Activated CD4-positive, CD25-positive, alpha-beta regulatory T cell treated with anti-CD3 and anti-CD28 coated beads, Interleukin-2, amount 50 U/mL, for 24 hours (primary cell): Measurements from ENCODE around the gene ADGRD1.

Source experiments
- ATAC-seq, 2 donors: fragments of 150-1000 bp; cut with Tn5 transposase; one replicate each; pipeline ENCODE4 v1.10.0; 2021; ENCODE audit warnings: mild to moderate bottlenecking in 1 of 2, moderate library complexity in 1 of 2

ADGRD1 gene

DNA sequence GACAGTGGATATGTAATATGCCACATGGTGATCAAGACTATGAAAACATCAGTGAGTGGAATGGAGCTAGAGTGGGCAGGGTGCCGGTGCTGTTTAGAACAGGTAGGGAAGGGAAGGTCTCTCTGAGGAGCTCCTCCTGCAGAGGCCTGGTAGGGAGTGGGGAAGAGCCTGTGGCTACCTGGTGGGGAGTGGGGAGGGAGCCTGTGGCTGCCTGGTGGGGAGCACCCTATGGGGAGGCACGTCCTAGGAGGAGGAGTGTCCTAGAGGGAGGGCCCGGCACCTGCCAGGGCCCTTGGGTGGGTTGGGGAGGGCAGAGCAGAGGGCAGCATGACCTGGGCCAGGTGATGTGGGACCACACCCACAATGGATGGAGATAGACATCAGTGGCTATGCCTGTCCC lies 122.6 kb downstream of the ADGRD1 start:
- ATAC-seq: no peak

DNA sequence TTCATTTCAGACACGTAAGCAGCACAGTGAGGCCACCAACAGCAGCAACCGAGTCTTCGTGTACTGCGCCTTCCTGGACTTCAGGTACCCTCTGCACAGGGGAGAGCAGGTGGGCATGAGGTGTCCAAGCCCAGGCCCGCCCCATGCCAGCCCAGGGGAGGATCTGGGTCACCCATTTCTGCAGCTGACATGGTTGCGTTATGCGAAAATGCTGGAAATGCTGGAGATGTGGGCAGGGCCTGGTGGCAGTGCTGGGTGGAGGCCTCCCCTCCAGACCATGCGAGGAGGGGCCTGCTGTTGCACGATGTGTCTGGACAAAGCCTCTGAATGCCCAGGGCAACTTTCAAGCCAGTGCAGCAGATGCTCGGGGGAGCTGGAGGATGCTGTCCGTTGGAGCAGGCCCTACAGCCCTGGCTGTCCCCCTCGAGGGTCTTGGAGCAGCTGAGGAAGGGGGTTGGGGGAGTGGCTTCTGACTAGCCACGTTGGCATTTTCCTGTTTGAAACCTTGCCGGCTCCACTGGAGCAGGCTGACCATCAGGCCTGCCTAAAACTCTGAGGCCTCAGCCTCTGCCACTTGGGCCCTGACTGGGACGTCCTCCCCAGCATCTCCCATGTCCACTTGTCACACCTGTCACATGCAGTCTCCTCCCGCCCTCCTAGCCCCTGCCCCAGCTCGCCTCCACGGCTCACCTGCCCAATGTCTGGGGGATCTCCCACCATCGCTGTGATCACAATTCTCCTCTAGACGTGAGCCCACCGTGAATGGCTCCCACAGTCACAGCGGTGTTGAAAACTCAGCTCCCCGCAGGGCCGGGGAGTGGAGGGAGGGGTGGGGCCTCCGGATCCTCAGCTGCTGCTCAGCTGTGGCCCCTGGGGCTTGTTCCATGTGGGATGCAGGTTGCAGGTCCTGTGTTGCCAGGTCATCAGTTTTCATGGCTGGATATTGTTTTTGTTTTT lies 123.4 kb downstream of the ADGRD1 start:
- no peak for ATAC-seq

DNA sequence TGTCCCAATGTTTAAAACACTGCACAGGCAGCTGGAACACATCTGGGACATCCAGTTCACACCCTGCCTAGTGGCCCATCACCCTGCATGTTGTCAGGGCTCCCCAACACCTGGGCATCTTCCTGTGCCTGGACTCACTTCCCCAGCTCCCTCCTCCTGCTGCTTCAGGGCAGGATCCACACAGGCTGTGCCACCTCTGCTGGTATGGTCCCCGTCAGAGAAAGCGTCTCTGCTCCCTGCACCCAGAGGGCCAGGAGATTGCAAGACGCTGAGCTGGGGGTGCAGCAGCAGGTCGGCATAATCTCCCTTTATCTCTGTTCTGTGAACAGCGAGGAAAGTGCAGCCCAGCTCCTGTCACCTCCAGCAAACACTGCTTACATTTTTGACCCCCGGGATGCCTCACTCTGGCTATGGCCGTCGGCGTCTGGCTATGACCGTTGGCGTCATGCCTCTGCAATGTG lies 124.3 kb downstream of the ADGRD1 start:
- no peak for ATAC-seq

DNA sequence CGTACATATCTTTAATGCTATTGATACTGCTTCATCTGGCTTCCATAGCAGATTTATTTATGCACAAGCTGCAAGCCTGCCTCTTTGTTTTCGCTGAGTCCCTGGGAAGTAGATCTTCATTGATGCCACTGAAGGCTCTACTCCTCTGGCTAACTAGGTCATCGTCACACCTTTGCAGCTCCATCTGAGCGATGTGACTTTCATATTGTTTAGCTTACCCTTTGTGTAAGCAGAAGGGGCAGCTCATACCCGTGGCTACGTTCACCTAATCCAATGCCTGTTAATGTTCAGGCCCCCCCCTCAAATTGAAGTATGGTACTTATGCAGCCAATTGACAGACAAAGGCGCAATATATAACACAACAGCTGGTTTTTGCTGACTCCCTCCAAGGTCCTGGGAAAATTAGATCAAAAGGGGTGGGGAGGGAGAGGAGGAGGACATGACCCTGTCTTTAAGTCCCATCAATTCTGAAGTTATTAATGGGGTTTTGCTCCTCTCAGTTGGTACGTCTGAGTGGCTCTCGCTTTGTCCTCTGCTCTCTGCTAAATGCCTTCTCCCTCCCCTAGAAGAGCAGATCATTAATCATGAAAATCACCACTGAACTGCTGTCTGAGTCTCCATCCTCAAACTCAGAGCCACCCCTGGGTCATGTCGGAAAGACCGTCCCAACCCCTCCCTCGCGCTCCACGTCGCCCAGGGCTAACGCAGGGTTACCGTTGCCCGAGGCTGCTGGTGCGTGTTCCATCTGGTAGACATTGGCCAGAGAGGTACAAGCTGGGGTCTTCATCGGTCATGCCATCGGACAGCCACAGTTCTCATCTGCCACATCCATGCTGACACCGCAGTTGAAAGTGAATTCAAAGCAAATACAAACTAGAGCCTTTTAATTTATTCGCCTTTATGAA lies 128.8 kb downstream of the ADGRD1 start:
- ATAC-seq: no peak

DNA sequence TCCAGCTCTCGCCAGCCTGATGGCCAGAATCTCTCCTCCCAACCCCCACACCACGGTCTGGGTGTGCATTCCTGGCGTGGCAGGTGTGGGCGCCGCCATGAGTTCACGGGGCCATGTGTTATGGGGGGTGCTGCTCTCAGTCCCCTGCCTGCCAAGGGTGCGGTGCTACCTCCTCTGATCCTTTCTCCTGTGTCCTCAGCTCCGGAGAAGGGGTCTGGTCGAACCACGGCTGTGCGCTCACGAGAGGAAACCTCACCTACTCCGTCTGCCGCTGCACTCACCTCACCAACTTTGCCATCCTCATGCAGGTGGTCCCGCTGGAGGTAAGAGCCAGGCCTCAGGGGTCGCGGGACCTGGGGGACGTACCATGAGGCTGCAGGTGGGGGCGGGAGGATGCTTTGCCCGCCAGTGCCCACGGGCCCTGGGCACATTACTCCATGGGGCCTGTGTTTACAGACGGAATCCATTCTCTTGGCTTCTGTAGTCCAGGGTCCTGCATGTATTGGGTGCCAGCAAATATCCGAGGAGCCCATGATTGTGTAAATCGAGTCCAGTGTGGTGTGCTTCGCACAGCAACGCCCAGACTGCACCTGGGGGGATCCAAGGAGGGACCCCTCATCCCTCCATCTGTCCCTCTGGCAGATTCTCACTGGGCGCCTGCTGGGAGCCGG lies 130.8 kb downstream of the ADGRD1 start:
- ATAC-seq: no peak

DNA sequence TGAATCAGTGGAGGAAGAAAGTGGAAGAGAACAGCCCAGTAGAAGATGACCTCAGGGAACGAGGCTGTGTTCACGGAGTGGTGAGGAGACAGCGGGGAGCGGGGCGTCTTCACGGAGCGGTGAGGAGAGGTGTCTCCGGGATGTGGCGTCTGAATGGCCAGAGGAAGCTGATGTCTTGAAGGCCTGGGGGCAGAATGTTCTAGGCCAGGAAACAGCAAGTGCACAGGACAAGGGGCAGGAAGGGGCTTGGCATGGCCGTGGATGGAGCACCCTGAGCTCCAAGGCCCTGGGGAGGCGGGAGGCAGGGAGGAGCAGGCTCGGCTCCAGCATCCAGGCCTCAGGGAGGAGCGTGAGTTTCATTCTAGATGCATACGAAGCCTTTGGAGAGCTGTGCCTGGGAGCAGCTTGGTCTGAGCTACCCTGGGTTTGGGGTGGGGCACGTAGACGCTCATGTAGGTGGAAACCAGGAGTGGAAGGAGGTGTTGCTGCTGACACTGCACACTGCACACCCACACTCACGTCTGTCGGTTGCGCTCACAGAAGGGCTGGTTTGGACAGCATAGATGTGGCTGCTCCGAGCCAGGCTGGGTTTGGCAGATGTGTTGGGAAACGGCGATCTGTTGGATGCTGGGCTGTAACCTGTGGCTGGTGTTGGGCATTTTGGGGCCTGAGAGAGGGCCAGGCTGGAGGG lies 131.6 kb downstream of the ADGRD1 start:
- no peak for ATAC-seq

DNA sequence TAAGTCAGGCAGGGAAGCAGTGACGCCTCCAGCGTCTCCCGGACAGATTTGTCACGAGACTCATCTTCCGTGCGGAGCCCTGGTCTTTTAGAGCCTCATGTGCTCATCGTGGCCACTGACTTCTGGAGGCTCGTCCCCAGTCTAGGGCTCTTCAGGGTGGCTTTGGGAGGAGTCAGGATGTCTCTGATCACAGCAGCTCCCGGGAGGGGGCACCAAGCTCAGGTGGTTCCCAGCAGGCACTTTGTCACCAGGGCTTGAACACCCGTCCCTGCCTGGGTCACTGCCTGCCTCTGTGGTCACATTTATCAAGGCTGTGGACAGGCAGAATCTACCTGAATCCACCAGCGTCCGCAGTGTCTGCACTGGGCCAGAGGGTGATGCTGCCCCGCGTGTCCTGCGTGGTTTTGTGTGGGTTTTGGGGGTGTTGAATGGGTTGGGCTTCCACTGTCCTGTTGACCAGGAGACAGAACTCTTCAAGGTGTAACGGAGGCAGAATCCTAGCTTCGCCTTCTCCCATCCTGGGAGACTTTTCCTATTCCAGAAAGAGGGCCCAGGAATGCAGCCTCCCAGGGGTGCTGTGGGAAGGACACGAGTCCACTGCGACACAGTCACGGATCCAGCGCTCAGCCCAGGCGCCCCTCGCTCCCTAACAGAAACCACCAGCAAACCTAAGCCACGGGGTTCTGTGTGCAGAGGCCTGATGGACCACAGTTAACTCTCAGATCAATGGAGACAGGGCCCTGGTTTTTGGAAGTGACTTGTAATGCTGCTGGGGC lies 132.3 kb downstream of the ADGRD1 start:
- ATAC-seq: no peak

DNA sequence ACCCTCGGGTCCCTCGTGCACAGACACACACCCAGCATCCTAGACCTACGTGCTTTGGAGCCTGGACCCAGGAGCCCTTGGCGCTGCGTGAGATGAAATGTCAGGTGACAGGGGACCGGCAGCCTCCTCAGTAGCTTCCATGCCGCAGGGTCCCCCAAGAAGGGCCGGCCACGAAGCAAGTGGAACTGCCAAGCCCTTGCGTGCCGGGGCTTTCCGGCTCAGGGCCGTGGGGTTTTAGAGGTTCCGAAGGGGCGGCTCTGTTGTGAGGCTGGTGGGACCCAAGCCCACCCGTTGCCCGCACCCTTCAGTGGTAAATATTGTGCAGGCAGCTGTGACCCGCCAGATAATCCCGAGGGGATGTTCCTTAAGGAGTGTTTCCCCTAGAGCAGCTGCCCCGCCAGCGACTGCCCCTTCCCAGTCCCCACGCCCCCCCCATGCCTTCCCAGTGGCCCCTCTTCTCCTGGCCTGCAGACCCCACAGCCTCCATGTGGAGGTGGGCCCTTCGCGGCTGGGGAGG lies 133.7 kb downstream of the ADGRD1 start:
- no peak for ATAC-seq

DNA sequence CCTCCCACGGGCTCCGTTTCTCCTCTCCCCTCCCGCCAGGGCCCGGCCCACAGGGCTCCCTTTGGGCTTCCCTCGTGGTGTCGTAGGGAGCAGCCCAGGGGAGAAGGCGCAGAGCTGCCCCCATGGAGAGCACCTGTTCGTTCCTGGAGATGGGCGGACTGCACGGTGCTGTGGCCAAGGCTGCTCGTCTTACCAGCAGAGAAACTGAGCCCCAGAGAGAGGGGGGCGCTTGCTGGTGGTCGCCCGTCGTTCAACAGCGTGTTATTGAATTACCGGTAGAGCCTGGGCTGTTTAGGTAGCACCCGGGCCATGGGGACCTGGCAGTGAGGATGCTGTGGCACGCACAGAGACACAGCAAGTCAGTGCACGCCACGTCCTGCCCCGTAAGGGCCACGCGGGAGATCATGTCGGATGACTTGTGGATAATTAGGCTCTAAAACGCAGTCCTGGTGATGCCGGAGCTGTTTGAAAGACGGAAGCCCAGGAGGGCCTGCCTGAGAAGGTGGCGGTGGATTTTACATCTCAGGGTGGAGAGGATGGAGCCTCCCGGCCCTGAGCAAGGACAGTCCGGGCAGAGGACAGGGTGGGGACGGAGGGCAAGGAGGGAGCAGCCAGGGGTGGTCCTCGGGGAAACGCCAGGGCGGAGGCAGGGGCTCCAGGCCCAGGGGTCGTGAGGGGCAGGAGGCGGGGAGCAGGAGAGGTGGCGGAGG lies 134.4 kb downstream of the ADGRD1 start:
- no peak for ATAC-seq

DNA sequence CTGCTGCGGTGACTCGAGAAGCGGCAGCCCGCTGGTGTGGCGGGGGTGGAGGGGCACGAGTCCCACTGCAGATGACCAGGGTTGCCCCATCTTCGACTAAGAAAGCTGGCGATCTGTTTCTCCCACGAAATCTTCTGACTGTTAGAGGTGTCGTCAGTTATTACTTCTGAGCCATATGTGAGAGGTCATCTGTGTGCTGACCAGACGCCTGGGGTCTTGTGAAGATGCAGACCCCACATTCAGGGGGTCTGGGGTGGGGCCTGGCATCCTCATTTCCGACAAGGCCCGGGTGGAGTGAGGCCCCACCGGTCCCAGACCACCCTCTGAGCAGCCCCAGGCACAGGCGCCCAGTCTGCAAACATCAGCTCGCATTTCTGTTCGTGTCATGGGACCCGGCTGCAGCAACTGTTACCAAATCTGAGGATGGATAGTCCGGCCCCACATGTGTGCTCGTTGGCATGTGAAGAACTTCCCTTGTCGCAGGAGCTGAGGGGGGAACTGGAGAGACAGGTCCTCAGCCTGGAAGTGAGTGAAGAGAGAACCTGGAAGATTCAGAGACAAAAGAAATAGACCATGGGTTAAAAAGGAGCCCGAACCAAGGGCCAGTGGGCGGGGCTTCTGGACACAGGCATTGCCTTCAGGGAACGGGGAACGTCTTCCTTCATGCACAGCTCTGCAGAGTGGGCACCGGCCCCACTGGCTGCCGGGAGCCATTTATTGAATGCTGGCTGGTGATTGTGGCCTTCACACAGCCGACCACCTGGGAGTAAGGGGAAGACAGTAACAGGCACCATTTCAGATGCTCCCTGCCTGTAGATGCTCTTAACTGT lies 135.2 kb downstream of the ADGRD1 start:
- ATAC-seq: no peak

DNA sequence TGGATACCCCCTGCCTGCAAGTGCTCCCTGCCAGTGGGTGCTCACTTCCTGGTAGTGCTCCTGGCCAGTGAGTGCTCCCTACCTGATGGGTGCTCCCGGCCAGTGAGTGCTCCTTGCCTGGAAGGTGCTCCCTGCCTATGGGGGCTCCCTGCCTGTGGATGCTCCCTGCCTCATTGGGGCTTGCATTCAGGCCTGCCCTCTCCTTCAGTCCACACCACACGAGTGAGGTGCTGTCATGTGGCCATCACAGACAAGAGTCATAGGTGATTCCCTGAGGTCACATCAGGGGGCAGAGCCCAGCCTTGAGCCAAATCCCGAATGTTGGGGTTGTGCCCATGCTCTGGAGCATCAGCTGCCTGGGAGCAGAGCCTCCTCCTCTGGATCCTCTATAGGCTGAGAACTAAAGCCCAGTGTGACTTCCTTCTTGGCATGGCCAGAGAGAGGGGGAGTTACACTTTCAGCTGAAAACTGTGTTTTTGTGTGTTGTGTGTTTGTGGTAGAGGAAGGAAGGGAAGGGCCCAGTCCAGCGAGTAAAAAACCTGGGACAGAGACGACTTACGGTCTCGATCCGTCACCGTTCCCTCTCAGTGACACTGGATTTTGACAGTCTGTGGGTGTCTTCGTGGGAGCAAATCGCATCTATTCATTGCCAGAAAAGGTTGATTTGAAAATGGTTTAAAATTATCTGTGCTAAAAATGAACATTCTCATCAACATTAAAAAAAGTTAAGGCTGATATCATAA lies 136.0 kb downstream of the ADGRD1 start:
- ATAC-seq: no peak

DNA sequence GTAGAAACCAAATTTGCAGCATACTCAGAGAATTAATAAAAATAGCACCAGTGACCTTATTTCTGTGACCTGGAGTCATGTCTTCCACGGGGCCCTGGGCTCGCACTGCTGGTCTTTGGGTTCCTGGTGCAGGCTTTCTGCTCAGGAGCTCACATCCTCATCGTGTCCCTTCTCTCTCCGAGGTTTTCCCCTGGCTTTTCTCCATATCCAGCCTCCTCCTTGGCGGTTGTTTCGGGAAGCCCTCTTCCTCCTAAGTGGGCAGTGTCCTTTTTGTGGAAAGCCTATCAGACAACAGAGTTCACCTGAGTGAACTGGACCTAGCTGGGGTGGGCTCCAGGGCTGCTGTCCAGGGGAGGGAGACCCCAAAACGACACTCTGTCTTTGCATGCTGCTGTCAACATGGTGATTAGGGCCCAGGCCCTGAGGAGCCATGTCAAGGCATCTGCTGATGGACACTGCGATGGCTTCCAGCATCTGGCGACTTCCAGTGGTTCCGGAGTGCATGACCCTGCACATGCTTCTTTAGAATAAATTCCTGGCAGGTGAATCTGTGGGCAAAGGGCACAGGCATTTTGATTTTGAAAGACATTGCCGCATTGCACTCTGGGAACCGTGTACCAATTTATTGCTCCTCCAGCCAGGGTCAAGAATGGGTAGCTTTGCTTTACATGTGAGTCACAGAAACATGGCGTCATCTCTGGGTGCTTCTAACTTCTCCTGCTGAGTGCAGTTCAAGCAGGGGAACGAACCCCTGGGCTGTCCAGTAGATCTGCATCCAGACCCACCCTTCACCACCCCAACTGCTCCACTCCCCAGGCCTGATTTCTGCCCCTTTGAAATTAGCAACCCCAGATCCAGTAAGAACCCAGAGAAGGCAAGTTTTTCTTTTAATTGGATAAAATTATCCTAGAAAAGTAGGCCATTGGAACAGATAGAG lies 136.8 kb downstream of the ADGRD1 start:
- ATAC-seq: no peak

DNA sequence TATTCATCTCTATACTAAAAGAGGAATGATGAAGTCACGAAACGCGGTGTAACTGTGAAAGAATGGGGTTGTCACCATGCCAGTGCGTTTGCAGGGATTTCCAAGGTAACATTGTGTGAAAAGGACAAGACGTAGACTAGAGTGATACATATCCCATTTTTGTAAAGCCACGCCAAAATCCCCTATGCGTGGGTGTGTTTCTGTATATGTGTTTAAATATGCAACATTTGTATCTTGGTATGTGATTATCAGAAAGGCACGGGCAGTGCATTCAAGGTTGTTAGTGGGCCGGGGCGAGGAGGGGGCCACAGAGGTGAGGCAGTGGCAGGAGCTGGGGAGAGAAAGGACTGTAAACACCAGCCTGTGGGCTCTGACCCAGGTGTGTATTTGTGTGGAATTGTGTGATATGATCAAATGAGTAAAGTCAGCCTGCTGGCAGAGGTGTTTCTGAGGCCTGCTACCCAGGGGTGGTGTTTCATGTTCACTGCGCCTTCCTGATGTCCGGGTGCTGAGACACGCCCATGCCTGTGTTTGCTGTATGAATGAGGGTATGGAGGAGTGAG lies 137.8 kb downstream of the ADGRD1 start:
- ATAC-seq: peak; percentile 29 to 56

DNA sequence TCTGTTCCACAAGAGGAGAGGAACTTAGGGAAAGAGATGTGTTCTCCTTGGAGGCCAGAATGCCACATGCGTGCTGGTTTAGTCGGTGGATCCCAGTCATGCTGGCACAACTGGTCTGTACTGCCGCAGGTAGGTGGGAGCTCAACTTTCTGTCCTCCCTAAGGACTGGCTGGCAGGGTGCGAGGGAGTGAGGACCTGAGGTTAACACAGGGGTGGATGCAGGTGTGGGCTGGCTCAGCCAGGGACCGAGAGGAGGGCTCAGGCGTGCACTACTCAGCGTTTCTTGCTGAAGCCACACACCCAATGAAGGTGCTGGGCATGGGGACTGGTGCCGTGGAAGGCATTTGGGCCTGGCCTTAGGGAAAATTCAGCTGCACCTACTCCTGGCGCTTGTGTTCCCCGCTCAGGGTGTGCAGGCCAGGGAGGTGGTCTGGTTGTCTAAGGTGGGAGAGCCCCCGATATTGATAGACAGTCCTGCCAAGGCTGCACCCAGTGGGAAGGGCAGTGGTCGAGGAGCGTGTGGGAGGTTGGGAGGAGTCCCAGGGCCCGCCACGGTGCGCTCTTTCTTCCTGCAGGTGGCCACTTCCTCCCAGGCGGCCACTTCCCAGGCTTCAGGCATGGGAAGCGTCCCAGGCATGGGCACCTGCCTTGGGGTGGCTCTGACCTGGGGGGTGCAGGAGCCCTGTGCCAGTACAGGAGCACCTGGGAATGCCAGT lies 138.4 kb downstream of the ADGRD1 start:
- no peak for ATAC-seq

DNA sequence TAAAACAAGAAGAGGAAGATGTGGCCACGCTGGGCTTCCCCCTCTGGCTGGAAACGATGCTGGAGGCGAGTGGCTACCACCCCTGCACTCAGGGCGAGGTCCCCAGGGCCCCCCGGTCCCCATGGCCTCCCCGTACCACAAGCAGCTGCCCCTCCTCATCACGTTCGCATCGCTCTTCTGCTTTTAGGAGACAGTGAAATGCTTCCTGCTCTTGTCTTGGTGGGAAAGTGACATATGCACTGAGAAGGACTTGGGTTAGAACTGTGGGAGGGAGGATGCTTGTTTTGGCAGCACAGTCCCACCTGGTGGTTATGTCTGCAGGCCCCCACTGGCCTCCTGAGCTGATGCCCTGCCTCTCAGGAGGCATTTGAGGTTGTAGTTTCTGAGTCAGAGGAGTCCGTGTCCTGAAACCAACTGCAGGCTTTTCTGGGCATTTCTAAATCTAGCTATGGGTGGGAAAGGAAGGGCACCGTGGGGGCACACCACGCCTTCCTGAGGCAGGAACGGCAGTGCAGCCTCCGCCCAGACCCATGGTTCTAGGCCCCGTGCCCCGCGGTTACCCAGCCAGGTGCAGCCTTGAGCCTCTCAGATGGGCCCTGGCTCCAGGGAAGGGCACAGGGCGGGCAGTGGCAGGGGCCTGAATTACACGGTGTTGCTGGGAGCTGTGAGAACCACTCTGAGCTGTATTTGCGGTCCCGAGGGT lies 139.3 kb downstream of the ADGRD1 start:
- peak in 1 of 2 donors; percentile 42 for ATAC-seq

DNA sequence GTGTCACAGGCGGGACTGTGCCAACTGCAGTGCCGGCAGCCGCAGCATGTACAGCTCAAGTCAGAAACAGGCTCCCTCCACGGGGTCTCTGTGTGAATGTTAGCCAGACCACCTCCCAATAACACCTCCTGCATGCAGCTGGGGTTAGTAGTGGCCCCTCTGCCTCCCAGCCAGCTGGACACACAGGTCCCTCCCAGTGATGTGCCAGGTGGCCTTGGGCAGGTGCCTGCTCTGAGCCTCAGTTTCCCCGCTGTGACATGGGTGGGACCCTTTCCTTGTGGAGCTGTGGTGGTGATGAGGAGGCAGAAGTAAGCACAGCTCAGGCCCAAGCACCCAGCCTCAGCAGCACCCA lies 139.9 kb downstream of the ADGRD1 start:
- no peak for ATAC-seq
